HepG2 (cell line): ENCODE measurements around the gene GBA2. TPM values are rescaled to one million over a fixed set of nuclear protein-coding genes. Genes with fewer than 3 reads are reported as not detected.

ENCODE experiments used
- ARID2 ChIP-seq: sonication (generic); formaldehyde crosslinking; IDR thresholded peaks from 2 replicates; pipeline ENCODE4 v1.8.1; 2022; ENCODE audit warnings: mild to moderate bottlenecking, missing genetic modification reagents, borderline replicate concordance
- BATF2 ChIP-seq: sonication (generic); formaldehyde crosslinking; IDR thresholded peaks from 2 replicates; pipeline ENCODE4 v1.8.0; 2022; ENCODE audit warnings: mild to moderate bottlenecking, missing genetic modification reagents, moderate library complexity
- CC2D1A ChIP-seq: sonication (generic); formaldehyde crosslinking; IDR thresholded peaks from 2 replicates; pipeline ENCODE4 v1.8.1; 2023; ENCODE audit warnings: mild to moderate bottlenecking, missing genetic modification reagents
- CEBPZ ChIP-seq: IDR thresholded peaks from 2 replicates; pipeline ENCODE4 v1.6.1; 2012; ENCODE audit warnings: low read length, improper control_type of control experiment
- IKZF4 ChIP-seq: sonication (generic); formaldehyde crosslinking; IDR thresholded peaks from 2 replicates; pipeline ENCODE4 v1.5.1; 2020; ENCODE audit warnings: borderline replicate concordance, mild to moderate bottlenecking, low read depth, missing genetic modification reagents; ENCODE audit errors: not compliant biosample characterization
- NFKB2 ChIP-seq: sonication (generic); formaldehyde crosslinking; IDR thresholded peaks from 2 replicates; pipeline ENCODE4 v1.4.0; 2020; ENCODE audit warnings: missing genetic modification reagents, borderline replicate concordance
- NR1H2 ChIP-seq: sonication (generic); formaldehyde crosslinking; IDR thresholded peaks from 2 replicates; pipeline ENCODE4 v1.8.1; 2022; ENCODE audit warnings: low read depth, missing genetic modification reagents, borderline replicate concordance
- ZNF672 ChIP-seq: sonication (generic); formaldehyde crosslinking; IDR thresholded peaks from 2 replicates; pipeline ENCODE4 v1.8.1; 2022; ENCODE audit warnings: missing genetic modification reagents
- polyA plus RNA-seq, 8 experiments: library from polyadenylated mRNA; depleted of rRNA in 3 of 8; stranded (reverse) in 7 of 8; unstranded in 1 of 8; fragments of >200 nt; fragmentation: Illumina TruSeq in 4 of 8; extraction: Trizol in 4 of 8; gene quantifications; 2 replicates each; pipeline versions ENCODE4 v1.2.1 to v1.2.3, GENCODE V29; 2011 to 2016; ENCODE audit warnings: low read depth in 4 of 8, missing spikeins in 1 of 8, mixed read lengths in 1 of 8; ENCODE audit not compliant: insufficient read depth in 1 of 8
- total RNA-seq, 5 experiments: library from RNA; depleted of rRNA; stranded (reverse); fragments of >200 nt; fragmentation: Illumina TruSeq; extraction: Trizol; gene quantifications; 2 replicates each; pipeline ENCODE4 v1.2.3, GENCODE V29; 2016; ENCODE audit warnings: low read depth in 1 of 5
- TF ChIP-seq, protein P1 (sequence below): sonication (generic); formaldehyde crosslinking; IDR thresholded peaks from 2 replicates; pipeline ENCODE4 v1.9.0; 2022; ENCODE audit warnings: low read depth, missing genetic modification reagents
- TF ChIP-seq, protein P2 (sequence below): IDR thresholded peaks from 2 replicates; pipeline ENCODE4 v1.6.1; 2016; ENCODE audit warnings: low read depth, borderline replicate concordance
- TF ChIP-seq, protein P3 (sequence below): sonication (generic); formaldehyde crosslinking; IDR thresholded peaks from 2 replicates; pipeline ENCODE4 v1.4.0; 2020; ENCODE audit warnings: missing genetic modification reagents
- TF ChIP-seq, protein P4 (sequence below): sonication (generic); formaldehyde crosslinking; IDR thresholded peaks from 2 replicates; pipeline ENCODE4 v1.9.0; 2021; ENCODE audit warnings: missing genetic modification reagents, borderline replicate concordance
- TF ChIP-seq, protein P5 (sequence below), 2 experiments: sonication (generic) in 1 of 2; formaldehyde crosslinking in 1 of 2; IDR thresholded peaks; 2 replicates each; pipeline versions ENCODE4 v1.4.0 to v1.6.1; 2016 to 2020; ENCODE audit warnings: borderline replicate concordance in 1 of 2, low read depth in 1 of 2, mild to moderate bottlenecking in 1 of 2, missing genetic modification reagents in 1 of 2

The GBA2 gene
- total and polyA plus RNA-seq, 2 of the 13 experiments (the other 11 are each of a cell fraction or from before 2014, with no cell fraction given): 37.5 to 86.1 TPM

DNA sequence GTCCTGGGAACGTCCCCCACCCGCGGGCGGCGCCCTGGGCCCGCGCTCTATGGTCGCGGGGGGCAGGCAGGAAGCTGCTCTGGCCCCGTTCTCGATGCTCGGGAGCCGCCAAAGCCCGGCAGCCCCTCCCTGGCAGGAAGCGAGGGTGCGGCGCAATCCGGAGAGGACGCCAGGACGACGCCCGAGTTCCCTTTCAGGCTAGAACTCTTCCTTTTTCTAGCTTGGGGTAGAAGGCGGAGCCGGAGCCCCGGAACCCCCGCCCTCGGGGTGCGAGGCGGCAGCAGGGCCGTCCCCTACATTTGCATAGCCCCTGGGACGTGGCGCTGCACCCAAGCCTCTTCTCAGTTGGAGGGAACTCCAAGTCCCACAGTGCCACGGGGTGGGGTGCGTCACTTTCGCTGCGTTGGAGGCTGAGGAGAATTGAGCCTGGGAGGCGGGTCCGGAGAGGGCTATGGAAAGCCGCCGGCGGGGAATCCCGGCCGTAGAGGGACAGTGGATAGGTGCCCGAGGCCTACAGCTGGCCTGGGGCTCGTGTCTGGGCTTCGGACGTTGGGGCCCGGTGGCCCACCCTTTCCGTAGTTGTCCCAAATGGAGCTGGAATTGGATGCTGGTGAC, 16.7 kb downstream of the GBA2 start, which contains the start of the genes CREB3 and TLN1 (continued):
- TF ChIP-seq CEBPZ (no peak), ZNF672 (no peak), IKZF4 (CRISPR knock-in tag) (no peak), CC2D1A (no peak), NFKB2 (CRISPR knock-in tag) (peak; percentile 41; the same call in 1 of the 2 replicates), BATF2 (CRISPR knock-in tag) (no peak), ARID2 (CRISPR knock-in tag) (no peak), NR1H2 (CRISPR knock-in tag) (no peak)
- TF ChIP-seq, protein P1, sequence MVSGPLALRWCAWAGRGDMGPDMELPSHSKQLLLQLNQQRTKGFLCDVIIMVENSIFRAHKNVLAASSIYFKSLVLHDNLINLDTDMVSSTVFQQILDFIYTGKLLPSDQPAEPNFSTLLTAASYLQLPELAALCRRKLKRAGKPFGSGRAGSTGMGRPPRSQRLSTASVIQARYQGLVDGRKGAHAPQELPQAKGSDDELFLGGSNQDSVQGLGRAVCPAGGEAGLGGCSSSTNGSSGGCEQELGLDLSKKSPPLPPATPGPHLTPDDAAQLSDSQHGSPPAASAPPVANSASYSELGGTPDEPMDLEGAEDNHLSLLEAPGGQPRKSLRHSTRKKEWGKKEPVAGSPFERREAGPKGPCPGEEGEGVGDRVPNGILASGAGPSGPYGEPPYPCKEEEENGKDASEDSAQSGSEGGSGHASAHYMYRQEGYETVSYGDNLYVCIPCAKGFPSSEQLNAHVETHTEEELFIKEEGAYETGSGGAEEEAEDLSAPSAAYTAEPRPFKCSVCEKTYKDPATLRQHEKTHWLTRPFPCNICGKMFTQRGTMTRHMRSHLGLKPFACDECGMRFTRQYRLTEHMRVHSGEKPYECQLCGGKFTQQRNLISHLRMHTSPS (CRISPR knock-in tag): peak; percentile 37; the same call in 1 of the 2 replicates
- TF ChIP-seq, protein P2, sequence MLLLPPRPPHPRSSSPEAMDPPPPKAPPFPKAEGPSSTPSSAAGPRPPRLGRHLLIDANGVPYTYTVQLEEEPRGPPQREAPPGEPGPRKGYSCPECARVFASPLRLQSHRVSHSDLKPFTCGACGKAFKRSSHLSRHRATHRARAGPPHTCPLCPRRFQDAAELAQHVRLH: no peak; the same call in 1 of the 2 replicates
- TF ChIP-seq, protein P3, sequence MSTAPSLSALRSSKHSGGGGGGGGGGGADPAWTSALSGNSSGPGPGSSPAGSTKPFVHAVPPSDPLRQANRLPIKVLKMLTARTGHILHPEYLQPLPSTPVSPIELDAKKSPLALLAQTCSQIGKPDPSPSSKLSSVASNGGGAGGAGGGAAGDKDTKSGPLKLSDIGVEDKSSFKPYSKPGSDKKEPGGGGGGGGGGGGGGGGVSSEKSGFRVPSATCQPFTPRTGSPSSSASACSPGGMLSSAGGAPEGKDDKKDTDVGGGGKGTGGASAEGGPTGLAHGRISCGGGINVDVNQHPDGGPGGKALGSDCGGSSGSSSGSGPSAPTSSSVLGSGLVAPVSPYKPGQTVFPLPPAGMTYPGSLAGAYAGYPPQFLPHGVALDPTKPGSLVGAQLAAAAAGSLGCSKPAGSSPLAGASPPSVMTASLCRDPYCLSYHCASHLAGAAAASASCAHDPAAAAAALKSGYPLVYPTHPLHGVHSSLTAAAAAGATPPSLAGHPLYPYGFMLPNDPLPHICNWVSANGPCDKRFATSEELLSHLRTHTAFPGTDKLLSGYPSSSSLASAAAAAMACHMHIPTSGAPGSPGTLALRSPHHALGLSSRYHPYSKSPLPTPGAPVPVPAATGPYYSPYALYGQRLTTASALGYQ (CRISPR knock-in tag): peak; percentile 81; the same call in 1 of the 2 replicates
- TF ChIP-seq, protein P4, sequence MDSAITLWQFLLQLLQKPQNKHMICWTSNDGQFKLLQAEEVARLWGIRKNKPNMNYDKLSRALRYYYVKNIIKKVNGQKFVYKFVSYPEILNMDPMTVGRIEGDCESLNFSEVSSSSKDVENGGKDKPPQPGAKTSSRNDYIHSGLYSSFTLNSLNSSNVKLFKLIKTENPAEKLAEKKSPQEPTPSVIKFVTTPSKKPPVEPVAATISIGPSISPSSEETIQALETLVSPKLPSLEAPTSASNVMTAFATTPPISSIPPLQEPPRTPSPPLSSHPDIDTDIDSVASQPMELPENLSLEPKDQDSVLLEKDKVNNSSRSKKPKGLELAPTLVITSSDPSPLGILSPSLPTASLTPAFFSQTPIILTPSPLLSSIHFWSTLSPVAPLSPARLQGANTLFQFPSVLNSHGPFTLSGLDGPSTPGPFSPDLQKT: no peak
- TF ChIP-seq, protein P5, sequence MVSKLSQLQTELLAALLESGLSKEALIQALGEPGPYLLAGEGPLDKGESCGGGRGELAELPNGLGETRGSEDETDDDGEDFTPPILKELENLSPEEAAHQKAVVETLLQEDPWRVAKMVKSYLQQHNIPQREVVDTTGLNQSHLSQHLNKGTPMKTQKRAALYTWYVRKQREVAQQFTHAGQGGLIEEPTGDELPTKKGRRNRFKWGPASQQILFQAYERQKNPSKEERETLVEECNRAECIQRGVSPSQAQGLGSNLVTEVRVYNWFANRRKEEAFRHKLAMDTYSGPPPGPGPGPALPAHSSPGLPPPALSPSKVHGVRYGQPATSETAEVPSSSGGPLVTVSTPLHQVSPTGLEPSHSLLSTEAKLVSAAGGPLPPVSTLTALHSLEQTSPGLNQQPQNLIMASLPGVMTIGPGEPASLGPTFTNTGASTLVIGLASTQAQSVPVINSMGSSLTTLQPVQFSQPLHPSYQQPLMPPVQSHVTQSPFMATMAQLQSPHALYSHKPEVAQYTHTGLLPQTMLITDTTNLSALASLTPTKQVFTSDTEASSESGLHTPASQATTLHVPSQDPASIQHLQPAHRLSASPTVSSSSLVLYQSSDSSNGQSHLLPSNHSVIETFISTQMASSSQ (IDR thresholded peaks at IDR 0.05; ENCODE audit: low read depth): peak; percentile 35; the same call in 1 of the 2 replicates
- TF ChIP-seq, protein P5 (CRISPR knock-in tag; IDR thresholded peaks at IDR 0.05; ENCODE audit: borderline replicate concordance): no peak; the same call in 1 of the 2 replicates
